Transverse colon (tissue), 4 donors: ENCODE results near the gene NFIA.

ENCODE experiments used
- CTCF ChIP-seq, 5 experiments: fragments of 200-600 bp in 3 of 5; fragments of 450-650 bp in 2 of 5; sonication (generic) in 3 of 5; IDR thresholded peaks; 1 replicate in 2 of 5; 2 replicates in 3 of 5; pipeline ENCODE4 v1.5.1; 2016 to 2017; ENCODE audit warnings: antibody characterized with exemption in 5 of 5, inconsistent platforms in 3 of 5, mild to moderate bottlenecking in 2 of 5, moderate library complexity in 1 of 5
- POLR2AphosphoS5 ChIP-seq, 3 donors: sonication (generic); formaldehyde crosslinking; IDR thresholded peaks; one replicate each; pipeline ENCODE4 v1.6.1; 2016; ENCODE audit warnings: antibody characterized with exemption in 3 of 3

- TF ChIP-seq POLR2AphosphoS5 (IDR thresholded peaks at IDR 0.05) (no peak), CTCF (IDR thresholded peaks at IDR 0.05) (no peak)
Measured at GRCh38 chr1:61284248-61284854, 202.0 kb downstream of the NFIA start.
